OCI-LY1 (cell line): Measurements from ENCODE around the gene HNRNPF.

Experiments used
- H2AFZ ChIP-seq: fragments of 200-600 bp; sonication (generic), shearing (Covaris generic); 2 replicates; pipeline ENCODE4 v1.6.0; 2014; ENCODE audit warnings: antibody characterized with exemption, mild to moderate bottlenecking, low read length
- H3F3A ChIP-seq: fragments of 200-600 bp; sonication (generic), shearing (Covaris generic); 2 replicates; pipeline ENCODE4 v1.6.0; 2014; ENCODE audit warnings: mild to moderate bottlenecking, antibody characterized with exemption, low read length, moderate library complexity; ENCODE audit not compliant: insufficient read depth
- H3K27ac ChIP-seq: fragments of 200-600 bp; sonication (generic); 2 replicates; pipeline ENCODE4 v1.5.1; 2014; ENCODE audit warnings: low read length, mixed run types, mild to moderate bottlenecking, low read depth; ENCODE audit not compliant: poor library complexity, severe bottlenecking
- H3K27me3 ChIP-seq: fragments of 200-600 bp; sonication (generic); 2 replicates; pipeline ENCODE4 v1.6.0; 2014; ENCODE audit warnings: antibody characterized with exemption, mild to moderate bottlenecking, low read length, moderate library complexity; ENCODE audit not compliant: insufficient read depth
- H3K36me3 ChIP-seq: fragments of 200-600 bp; sonication (generic); 2 replicates; pipeline ENCODE4 v1.6.1; 2014; ENCODE audit warnings: mild to moderate bottlenecking, antibody characterized with exemption, low read length, moderate library complexity, mixed read lengths; ENCODE audit not compliant: insufficient read depth
- H3K4me1 ChIP-seq: fragments of 200-600 bp; sonication (generic); 2 replicates; pipeline ENCODE4 v1.5.1; 2014; ENCODE audit warnings: mild to moderate bottlenecking, low read length, moderate library complexity; ENCODE audit not compliant: insufficient read depth, severe bottlenecking
- H3K4me2 ChIP-seq: fragments of 200-600 bp; sonication (generic), shearing (Covaris generic); 2 replicates; pipeline ENCODE4 v1.6.1; 2014; ENCODE audit warnings: low read length
- H3K4me3 ChIP-seq: fragments of 200-600 bp; sonication (generic); 2 replicates; pipeline ENCODE4 v1.5.1; 2014; ENCODE audit warnings: low read length, low read depth, mild to moderate bottlenecking, mixed read lengths; ENCODE audit not compliant: poor library complexity, severe bottlenecking
- H3K79me2 ChIP-seq: fragments of 200-600 bp; shearing (Covaris generic); 2 replicates; pipeline ENCODE4 v1.6.1; 2016; ENCODE audit warnings: mixed run types, low read length, mixed read lengths; ENCODE audit not compliant: insufficient read depth
- H3K9ac ChIP-seq: fragments of 200-600 bp; sonication (generic), shearing (Covaris generic); 2 replicates; pipeline ENCODE4 v1.6.1; 2014; ENCODE audit warnings: mild to moderate bottlenecking, low read length, mixed read lengths
- H3K9me2 ChIP-seq: fragments of 200-600 bp; sonication (generic), shearing (Covaris generic); 2 replicates; pipeline ENCODE4 v1.6.1; 2014; ENCODE audit warnings: low read depth, mild to moderate bottlenecking, low read length, mixed read lengths
- H3K9me3 ChIP-seq: fragments of 200-600 bp; shearing (Covaris generic); 2 replicates; pipeline ENCODE4 v1.6.1; 2014; ENCODE audit warnings: low read length, mixed read lengths
- H4K20me1 ChIP-seq: fragments of 200-600 bp; sonication (generic), shearing (Covaris generic); 2 replicates; pipeline ENCODE4 v1.6.0; 2016; ENCODE audit warnings: mild to moderate bottlenecking, low read length; ENCODE audit not compliant: insufficient read depth
- EZH2 ChIP-seq: fragments of 200-600 bp; sonication (generic), shearing (Covaris generic); IDR thresholded peaks from 2 replicates; pipeline ENCODE4 v1.8.0; 2017; ENCODE audit warnings: borderline replicate concordance, mixed run types, mild to moderate bottlenecking, antibody characterized with exemption, low read length, moderate library complexity, mixed read lengths
- TF ChIP-seq, protein P1 (sequence below): fragments of 200-600 bp; sonication (generic), shearing (Covaris generic); IDR thresholded peaks from 2 replicates; pipeline ENCODE4 v1.5.1; 2017; ENCODE audit warnings: mild to moderate bottlenecking, antibody characterized with exemption, low read length, moderate library complexity, mixed read lengths

HNRNPF gene

GRCh38 chr10:43344051-43344450, 64.9 kb downstream of the HNRNPF start:
- no peaks in the 10 kb centered on the region for H3K36me3 ChIP-seq
- H3F3A ChIP-seq: no peaks in the 10 kb centered on the region
- no peaks in the 10 kb centered on the region for H3K27me3 ChIP-seq
- H3K79me2 ChIP-seq: no peaks in the 10 kb centered on the region
- TF ChIP-seq, protein P1, sequence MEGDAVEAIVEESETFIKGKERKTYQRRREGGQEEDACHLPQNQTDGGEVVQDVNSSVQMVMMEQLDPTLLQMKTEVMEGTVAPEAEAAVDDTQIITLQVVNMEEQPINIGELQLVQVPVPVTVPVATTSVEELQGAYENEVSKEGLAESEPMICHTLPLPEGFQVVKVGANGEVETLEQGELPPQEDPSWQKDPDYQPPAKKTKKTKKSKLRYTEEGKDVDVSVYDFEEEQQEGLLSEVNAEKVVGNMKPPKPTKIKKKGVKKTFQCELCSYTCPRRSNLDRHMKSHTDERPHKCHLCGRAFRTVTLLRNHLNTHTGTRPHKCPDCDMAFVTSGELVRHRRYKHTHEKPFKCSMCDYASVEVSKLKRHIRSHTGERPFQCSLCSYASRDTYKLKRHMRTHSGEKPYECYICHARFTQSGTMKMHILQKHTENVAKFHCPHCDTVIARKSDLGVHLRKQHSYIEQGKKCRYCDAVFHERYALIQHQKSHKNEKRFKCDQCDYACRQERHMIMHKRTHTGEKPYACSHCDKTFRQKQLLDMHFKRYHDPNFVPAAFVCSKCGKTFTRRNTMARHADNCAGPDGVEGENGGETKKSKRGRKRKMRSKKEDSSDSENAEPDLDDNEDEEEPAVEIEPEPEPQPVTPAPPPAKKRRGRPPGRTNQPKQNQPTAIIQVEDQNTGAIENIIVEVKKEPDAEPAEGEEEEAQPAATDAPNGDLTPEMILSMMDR: no peak
- no peak for TF ChIP-seq EZH2
- H3K4me1 ChIP-seq: peaks cover 5% of the 10 kb centered on the region
- no peak overlapping the region for H2AFZ ChIP-seq
- H3K4me3 ChIP-seq: no peak overlapping the region
- no peak overlapping the region for H3K4me2 ChIP-seq
- H3K9ac ChIP-seq: no peak overlapping the region
- H3K27ac ChIP-seq: no peak overlapping the region
- H3K9me2 ChIP-seq: no peaks in the 10 kb centered on the region
- no peaks in the 10 kb centered on the region for H3K9me3 ChIP-seq
- no peaks in the 10 kb centered on the region for H4K20me1 ChIP-seq

GRCh38 chr10:43343126-43343525, 65.9 kb downstream of the HNRNPF start:
- Histone ChIP-seq H3F3A (no peaks in the 10 kb centered on the region), H3K27me3 (no peaks in the 10 kb centered on the region), H3K4me3 (no peak overlapping the region), H3K79me2 (no peaks in the 10 kb centered on the region), H3K9me3 (no peaks in the 10 kb centered on the region), H3K4me2 (no peak overlapping the region), H4K20me1 (no peaks in the 10 kb centered on the region), H3K36me3 (no peaks in the 10 kb centered on the region), H2AFZ (no peak overlapping the region), H3K27ac (no peak overlapping the region), H3K9ac (no peak overlapping the region), H3K4me1 (peaks cover 3% of the 10 kb centered on the region), H3K9me2 (no peaks in the 10 kb centered on the region)
- TF ChIP-seq, protein P1: no peak
- no peak for TF ChIP-seq EZH2

DNA sequence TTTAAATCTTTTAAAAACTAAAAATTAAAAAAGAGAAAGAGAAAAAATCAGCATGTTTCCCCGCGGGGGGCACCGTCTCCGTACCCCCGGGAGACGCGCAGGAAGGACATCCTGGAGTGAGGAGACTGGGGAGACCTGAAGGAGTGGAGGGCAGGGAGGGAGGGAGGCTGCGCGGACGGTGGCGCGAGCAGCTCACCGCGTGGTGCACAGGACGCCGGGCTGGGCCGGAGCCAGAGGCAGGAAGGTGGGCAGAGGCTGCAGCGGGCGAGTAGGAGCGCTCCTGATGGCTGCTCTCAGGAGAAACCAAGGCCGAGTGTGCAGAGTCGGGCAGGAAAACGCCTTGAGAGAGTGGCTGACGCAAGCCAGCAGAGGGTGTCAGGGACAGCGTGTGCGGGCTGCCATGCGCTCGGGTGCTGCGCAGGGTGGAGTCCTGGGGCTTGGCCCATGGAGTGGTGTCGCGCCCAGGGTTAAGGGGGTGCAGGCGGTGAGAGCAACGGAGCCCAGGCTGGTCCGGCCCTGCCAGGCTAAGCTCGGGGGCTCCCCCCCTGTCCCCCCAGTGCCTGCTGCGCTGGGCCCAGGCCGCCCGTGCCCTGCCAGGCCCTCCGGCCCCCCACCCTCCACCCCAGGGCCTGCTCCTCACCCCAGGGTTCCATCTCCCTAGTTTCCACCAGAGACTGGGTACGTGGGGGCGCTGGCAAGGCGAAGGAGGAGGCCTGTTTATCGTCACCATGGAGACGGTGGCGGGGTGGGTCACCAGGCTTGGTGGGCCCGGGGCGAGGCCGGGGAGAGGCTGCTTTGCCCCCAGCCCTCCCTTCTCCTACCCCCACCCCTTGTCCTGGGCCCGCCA, 66.5 kb downstream of the HNRNPF start:
- no peak overlapping the region for H3K4me2 ChIP-seq
- H3K4me3 ChIP-seq: no peak overlapping the region
- no peaks in the 10 kb centered on the region for H3F3A ChIP-seq
- no peaks in the 10 kb centered on the region for H3K79me2 ChIP-seq
- H3K9me2 ChIP-seq: no peaks in the 10 kb centered on the region
- no peak overlapping the region for H2AFZ ChIP-seq
- H3K9me3 ChIP-seq: no peaks in the 10 kb centered on the region
- H3K27ac ChIP-seq: no peak overlapping the region
- no peak overlapping the region for H3K9ac ChIP-seq
- H3K36me3 ChIP-seq: no peaks in the 10 kb centered on the region
- no peaks in the 10 kb centered on the region for H4K20me1 ChIP-seq
- no peaks in the 10 kb centered on the region for H3K4me1 ChIP-seq
- no peaks in the 10 kb centered on the region for H3K27me3 ChIP-seq
- no peak for TF ChIP-seq EZH2
- TF ChIP-seq, protein P1: no peak
